K562 (cell line): ENCODE data around the gene ADGRL3. TPM values are rescaled to one million over a fixed set of nuclear protein-coding genes. Genes with fewer than 3 reads are reported as not detected.

ENCODE experiments used
- polyA plus RNA-seq, 8 experiments: library from polyadenylated mRNA; depleted of rRNA in 4 of 8; stranded (reverse) in 5 of 8; unstranded in 3 of 8; fragments of >200 nt; fragmentation: Nextera tagmentation in 2 of 8; fragmentation: Illumina TruSeq in 1 of 8; extraction: Ambion mirVana in 2 of 8; extraction: Trizol in 1 of 8; gene quantifications; 2 replicates each; pipeline versions ENCODE4 v1.2.1 to v1.2.3, GENCODE V29; 2011 to 2014; ENCODE audit warnings: inconsistent platforms in 1 of 8, missing spikeins in 1 of 8
- total RNA-seq, 7 experiments: library from RNA; depleted of rRNA in 6 of 7; stranded (reverse); fragments of >200 nt in 6 of 7; fragmentation: Illumina TruSeq in 2 of 7; extraction: Trizol in 2 of 7; gene quantifications; 2 replicates each; pipeline versions ENCODE4 v1.2.1 to v1.2.3, GENCODE V29; 2011 to 2021; ENCODE audit warnings: low replicate concordance in 1 of 7
- TF ChIP-seq, protein P1 (sequence below): fragments of 200-600 bp; sonication (generic); IDR thresholded peaks from one replicate; pipeline ENCODE4 v1.6.1; 2012; ENCODE audit warnings: mild to moderate bottlenecking, low read depth, low read length, inconsistent platforms

ADGRL3 gene
- total and polyA plus RNA-seq, 9 of the 15 experiments (the other 6 are each of a cell fraction or from before 2014, with no cell fraction given) = 0.03 to 0.14 (median 0.04) TPM; not detected in 2

DNA sequence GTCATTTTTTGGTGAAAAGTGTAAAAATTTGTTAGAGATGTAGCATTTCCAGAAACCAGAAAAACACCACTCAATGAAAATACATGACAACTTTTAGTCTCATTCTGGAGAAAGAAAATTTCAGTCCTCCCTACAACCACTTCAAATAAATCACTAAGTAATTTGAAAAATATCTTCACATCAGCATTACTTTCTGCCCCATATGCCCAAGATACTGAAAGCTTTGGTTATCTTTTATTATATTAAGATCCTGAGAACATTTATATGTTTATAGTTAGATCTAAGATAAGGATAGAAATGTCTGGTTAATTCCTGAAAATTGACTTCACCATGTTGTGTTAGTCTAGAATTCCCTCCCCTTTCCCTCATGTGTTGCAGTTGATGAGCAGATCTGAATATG, 119.0 kb downstream of the ADGRL3 start (continued):
- TF ChIP-seq, protein P1, sequence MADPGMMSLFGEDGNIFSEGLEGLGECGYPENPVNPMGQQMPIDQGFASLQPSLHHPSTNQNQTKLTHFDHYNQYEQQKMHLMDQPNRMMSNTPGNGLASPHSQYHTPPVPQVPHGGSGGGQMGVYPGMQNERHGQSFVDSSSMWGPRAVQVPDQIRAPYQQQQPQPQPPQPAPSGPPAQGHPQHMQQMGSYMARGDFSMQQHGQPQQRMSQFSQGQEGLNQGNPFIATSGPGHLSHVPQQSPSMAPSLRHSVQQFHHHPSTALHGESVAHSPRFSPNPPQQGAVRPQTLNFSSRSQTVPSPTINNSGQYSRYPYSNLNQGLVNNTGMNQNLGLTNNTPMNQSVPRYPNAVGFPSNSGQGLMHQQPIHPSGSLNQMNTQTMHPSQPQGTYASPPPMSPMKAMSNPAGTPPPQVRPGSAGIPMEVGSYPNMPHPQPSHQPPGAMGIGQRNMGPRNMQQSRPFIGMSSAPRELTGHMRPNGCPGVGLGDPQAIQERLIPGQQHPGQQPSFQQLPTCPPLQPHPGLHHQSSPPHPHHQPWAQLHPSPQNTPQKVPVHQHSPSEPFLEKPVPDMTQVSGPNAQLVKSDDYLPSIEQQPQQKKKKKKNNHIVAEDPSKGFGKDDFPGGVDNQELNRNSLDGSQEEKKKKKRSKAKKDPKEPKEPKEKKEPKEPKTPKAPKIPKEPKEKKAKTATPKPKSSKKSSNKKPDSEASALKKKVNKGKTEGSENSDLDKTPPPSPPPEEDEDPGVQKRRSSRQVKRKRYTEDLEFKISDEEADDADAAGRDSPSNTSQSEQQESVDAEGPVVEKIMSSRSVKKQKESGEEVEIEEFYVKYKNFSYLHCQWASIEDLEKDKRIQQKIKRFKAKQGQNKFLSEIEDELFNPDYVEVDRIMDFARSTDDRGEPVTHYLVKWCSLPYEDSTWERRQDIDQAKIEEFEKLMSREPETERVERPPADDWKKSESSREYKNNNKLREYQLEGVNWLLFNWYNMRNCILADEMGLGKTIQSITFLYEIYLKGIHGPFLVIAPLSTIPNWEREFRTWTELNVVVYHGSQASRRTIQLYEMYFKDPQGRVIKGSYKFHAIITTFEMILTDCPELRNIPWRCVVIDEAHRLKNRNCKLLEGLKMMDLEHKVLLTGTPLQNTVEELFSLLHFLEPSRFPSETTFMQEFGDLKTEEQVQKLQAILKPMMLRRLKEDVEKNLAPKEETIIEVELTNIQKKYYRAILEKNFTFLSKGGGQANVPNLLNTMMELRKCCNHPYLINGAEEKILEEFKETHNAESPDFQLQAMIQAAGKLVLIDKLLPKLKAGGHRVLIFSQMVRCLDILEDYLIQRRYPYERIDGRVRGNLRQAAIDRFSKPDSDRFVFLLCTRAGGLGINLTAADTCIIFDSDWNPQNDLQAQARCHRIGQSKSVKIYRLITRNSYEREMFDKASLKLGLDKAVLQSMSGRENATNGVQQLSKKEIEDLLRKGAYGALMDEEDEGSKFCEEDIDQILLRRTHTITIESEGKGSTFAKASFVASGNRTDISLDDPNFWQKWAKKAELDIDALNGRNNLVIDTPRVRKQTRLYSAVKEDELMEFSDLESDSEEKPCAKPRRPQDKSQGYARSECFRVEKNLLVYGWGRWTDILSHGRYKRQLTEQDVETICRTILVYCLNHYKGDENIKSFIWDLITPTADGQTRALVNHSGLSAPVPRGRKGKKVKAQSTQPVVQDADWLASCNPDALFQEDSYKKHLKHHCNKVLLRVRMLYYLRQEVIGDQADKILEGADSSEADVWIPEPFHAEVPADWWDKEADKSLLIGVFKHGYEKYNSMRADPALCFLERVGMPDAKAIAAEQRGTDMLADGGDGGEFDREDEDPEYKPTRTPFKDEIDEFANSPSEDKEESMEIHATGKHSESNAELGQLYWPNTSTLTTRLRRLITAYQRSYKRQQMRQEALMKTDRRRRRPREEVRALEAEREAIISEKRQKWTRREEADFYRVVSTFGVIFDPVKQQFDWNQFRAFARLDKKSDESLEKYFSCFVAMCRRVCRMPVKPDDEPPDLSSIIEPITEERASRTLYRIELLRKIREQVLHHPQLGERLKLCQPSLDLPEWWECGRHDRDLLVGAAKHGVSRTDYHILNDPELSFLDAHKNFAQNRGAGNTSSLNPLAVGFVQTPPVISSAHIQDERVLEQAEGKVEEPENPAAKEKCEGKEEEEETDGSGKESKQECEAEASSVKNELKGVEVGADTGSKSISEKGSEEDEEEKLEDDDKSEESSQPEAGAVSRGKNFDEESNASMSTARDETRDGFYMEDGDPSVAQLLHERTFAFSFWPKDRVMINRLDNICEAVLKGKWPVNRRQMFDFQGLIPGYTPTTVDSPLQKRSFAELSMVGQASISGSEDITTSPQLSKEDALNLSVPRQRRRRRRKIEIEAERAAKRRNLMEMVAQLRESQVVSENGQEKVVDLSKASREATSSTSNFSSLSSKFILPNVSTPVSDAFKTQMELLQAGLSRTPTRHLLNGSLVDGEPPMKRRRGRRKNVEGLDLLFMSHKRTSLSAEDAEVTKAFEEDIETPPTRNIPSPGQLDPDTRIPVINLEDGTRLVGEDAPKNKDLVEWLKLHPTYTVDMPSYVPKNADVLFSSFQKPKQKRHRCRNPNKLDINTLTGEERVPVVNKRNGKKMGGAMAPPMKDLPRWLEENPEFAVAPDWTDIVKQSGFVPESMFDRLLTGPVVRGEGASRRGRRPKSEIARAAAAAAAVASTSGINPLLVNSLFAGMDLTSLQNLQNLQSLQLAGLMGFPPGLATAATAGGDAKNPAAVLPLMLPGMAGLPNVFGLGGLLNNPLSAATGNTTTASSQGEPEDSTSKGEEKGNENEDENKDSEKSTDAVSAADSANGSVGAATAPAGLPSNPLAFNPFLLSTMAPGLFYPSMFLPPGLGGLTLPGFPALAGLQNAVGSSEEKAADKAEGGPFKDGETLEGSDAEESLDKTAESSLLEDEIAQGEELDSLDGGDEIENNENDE = no peak
